H1 (cell line): ENCODE results near the gene NAP1L5. TPM values are rescaled to one million over a fixed set of nuclear protein-coding genes. Genes with fewer than 3 reads are reported as not detected.

Source experiments
- polyA plus RNA-seq, 7 experiments: library from polyadenylated mRNA; depleted of rRNA in 3 of 7; stranded (reverse) in 5 of 7; unstranded in 2 of 7; fragments of >200 nt in 5 of 7; fragments of 200-250 nt in 2 of 7; gene quantifications; 1 replicate in 5 of 7; 2 replicates in 1 of 7; 4 replicates in 1 of 7; pipeline versions ENCODE4 v1.2.1 to v1.2.3, GENCODE V29; 2011 to 2013; ENCODE audit warnings: missing spikeins in 2 of 7, mixed read lengths in 2 of 7
- total RNA-seq: library from RNA; stranded (reverse); fragmentation: NEBNext Ultra II Directional; extraction: Animal tissue kit (Norgen Biotek cat#: 25700); gene quantifications from 2 replicates; pipeline ENCODE4 v1.2.1, GENCODE V29; 2021
- TF ChIP-seq, protein P1 (sequence below): fragments of 300-600 bp; sonication (generic); IDR thresholded peaks from 2 replicates; pipeline ENCODE4 v1.7.1; 2012; ENCODE audit warnings: low read length, moderate library complexity, mild to moderate bottlenecking, inconsistent platforms; ENCODE audit not compliant: insufficient replicate concordance

Gene NAP1L5
- total and polyA plus RNA-seq, 2 of the 8 experiments (the other 6 are each of a cell fraction or from before 2014, with no cell fraction given): 1.3 to 2.7 TPM

DNA sequence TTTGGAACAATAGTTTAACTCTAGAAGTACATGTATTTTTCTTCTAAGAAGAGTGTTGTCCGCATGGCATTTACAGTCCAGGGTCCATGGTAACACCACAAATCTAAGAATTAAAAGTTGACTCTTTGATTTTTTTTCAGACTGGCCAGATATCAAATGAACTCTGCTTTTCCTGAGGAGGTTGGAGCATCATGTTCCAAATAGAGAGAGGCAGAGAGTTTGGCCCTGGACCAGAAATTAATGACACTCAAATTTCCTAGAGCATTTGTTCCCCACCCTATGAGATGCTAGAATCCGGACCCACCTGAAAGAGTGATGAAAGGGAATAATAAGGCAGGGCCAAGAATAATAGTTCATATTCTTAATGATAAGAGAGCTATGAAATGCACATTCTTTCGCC, 47.0 kb upstream of the NAP1L5 start (continued):
- TF ChIP-seq, protein P1, sequence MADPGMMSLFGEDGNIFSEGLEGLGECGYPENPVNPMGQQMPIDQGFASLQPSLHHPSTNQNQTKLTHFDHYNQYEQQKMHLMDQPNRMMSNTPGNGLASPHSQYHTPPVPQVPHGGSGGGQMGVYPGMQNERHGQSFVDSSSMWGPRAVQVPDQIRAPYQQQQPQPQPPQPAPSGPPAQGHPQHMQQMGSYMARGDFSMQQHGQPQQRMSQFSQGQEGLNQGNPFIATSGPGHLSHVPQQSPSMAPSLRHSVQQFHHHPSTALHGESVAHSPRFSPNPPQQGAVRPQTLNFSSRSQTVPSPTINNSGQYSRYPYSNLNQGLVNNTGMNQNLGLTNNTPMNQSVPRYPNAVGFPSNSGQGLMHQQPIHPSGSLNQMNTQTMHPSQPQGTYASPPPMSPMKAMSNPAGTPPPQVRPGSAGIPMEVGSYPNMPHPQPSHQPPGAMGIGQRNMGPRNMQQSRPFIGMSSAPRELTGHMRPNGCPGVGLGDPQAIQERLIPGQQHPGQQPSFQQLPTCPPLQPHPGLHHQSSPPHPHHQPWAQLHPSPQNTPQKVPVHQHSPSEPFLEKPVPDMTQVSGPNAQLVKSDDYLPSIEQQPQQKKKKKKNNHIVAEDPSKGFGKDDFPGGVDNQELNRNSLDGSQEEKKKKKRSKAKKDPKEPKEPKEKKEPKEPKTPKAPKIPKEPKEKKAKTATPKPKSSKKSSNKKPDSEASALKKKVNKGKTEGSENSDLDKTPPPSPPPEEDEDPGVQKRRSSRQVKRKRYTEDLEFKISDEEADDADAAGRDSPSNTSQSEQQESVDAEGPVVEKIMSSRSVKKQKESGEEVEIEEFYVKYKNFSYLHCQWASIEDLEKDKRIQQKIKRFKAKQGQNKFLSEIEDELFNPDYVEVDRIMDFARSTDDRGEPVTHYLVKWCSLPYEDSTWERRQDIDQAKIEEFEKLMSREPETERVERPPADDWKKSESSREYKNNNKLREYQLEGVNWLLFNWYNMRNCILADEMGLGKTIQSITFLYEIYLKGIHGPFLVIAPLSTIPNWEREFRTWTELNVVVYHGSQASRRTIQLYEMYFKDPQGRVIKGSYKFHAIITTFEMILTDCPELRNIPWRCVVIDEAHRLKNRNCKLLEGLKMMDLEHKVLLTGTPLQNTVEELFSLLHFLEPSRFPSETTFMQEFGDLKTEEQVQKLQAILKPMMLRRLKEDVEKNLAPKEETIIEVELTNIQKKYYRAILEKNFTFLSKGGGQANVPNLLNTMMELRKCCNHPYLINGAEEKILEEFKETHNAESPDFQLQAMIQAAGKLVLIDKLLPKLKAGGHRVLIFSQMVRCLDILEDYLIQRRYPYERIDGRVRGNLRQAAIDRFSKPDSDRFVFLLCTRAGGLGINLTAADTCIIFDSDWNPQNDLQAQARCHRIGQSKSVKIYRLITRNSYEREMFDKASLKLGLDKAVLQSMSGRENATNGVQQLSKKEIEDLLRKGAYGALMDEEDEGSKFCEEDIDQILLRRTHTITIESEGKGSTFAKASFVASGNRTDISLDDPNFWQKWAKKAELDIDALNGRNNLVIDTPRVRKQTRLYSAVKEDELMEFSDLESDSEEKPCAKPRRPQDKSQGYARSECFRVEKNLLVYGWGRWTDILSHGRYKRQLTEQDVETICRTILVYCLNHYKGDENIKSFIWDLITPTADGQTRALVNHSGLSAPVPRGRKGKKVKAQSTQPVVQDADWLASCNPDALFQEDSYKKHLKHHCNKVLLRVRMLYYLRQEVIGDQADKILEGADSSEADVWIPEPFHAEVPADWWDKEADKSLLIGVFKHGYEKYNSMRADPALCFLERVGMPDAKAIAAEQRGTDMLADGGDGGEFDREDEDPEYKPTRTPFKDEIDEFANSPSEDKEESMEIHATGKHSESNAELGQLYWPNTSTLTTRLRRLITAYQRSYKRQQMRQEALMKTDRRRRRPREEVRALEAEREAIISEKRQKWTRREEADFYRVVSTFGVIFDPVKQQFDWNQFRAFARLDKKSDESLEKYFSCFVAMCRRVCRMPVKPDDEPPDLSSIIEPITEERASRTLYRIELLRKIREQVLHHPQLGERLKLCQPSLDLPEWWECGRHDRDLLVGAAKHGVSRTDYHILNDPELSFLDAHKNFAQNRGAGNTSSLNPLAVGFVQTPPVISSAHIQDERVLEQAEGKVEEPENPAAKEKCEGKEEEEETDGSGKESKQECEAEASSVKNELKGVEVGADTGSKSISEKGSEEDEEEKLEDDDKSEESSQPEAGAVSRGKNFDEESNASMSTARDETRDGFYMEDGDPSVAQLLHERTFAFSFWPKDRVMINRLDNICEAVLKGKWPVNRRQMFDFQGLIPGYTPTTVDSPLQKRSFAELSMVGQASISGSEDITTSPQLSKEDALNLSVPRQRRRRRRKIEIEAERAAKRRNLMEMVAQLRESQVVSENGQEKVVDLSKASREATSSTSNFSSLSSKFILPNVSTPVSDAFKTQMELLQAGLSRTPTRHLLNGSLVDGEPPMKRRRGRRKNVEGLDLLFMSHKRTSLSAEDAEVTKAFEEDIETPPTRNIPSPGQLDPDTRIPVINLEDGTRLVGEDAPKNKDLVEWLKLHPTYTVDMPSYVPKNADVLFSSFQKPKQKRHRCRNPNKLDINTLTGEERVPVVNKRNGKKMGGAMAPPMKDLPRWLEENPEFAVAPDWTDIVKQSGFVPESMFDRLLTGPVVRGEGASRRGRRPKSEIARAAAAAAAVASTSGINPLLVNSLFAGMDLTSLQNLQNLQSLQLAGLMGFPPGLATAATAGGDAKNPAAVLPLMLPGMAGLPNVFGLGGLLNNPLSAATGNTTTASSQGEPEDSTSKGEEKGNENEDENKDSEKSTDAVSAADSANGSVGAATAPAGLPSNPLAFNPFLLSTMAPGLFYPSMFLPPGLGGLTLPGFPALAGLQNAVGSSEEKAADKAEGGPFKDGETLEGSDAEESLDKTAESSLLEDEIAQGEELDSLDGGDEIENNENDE: no peak
